ENCODE results near the gene TNNT2. TPM values are rescaled to one million over a fixed set of nuclear protein-coding genes. Genes with fewer than 3 reads are reported as not detected.

Gene TNNT2
- total RNA-seq, 4 donors from 2014 or later: not detected

- TF ChIP-seq, protein P1, sequence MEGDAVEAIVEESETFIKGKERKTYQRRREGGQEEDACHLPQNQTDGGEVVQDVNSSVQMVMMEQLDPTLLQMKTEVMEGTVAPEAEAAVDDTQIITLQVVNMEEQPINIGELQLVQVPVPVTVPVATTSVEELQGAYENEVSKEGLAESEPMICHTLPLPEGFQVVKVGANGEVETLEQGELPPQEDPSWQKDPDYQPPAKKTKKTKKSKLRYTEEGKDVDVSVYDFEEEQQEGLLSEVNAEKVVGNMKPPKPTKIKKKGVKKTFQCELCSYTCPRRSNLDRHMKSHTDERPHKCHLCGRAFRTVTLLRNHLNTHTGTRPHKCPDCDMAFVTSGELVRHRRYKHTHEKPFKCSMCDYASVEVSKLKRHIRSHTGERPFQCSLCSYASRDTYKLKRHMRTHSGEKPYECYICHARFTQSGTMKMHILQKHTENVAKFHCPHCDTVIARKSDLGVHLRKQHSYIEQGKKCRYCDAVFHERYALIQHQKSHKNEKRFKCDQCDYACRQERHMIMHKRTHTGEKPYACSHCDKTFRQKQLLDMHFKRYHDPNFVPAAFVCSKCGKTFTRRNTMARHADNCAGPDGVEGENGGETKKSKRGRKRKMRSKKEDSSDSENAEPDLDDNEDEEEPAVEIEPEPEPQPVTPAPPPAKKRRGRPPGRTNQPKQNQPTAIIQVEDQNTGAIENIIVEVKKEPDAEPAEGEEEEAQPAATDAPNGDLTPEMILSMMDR (IDR thresholded peaks at IDR 0.05; ENCODE audit: low read depth): no peak
These were observed 26.6 kb downstream of the TNNT2 start for GRCh38 chr1:201350884-201351283.

- TF ChIP-seq, protein P1 (IDR thresholded peaks at IDR 0.05; ENCODE audit: low read depth): no peak
These were observed 27.1 kb downstream of the TNNT2 start for GRCh38 chr1:201350361-201350725.

GRCh38 chr1:201349092-201349491 is 28.4 kb downstream of the TNNT2 start:
- TF ChIP-seq, protein P1 (IDR thresholded peaks at IDR 0.05; ENCODE audit: low read depth): no peak

DNA sequence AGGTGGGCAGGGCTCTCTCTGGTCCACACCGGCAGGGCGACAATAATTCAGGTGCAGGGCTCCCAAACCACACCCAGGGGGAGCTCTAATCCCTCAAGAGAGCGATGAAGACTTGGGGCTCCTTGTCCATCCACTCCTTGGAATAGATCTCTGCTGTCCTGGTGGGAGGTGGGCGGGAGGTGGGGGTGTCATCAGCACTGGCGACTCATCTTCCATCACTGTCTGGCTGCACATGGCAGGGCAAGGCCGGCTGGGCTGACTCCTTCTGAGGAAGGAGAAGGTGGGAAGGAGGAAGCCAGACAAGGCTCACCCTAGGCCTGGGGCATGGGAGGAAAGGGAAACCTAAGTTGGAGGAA is 29.3 kb downstream of the TNNT2 start:
- TF ChIP-seq, protein P1 (IDR thresholded peaks at IDR 0.05; ENCODE audit: low read depth): no peak

DNA sequence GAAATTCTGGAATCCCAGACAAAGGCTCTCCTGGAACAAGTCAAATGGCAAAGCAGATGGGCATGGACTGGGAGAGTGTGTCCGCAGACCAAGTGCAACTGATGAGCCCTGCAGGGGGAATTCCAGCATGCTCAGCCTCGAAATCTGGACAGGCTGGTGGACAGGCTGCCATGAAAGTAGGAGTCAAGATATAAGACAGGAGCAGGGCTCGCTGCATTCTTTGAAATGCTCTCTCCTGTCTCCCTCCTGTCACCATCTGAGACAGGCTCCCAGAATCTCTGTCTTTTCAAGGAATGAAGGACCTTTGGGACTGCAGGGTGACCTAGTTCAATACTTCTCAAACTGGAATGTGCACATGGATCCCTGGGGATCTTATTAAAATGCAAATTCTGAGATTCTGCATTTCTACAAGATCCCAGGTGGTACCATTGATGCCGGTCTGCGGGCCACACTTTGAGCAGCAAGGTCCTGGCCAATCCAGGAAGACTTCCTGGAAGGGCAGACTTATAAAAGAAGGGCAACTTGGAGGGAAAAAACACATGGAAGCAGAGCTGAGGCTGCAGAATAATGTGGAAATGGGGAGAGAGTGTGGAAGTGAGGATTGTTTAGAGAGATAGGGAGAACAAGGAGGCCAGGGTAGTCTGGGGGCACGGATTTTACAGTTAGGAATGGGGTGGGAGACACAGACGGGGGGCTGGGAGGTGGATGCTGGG is 29.8 kb downstream of the TNNT2 start:
- TF ChIP-seq, protein P1 (IDR thresholded peaks at IDR 0.05; ENCODE audit: low read depth): no peak

DNA sequence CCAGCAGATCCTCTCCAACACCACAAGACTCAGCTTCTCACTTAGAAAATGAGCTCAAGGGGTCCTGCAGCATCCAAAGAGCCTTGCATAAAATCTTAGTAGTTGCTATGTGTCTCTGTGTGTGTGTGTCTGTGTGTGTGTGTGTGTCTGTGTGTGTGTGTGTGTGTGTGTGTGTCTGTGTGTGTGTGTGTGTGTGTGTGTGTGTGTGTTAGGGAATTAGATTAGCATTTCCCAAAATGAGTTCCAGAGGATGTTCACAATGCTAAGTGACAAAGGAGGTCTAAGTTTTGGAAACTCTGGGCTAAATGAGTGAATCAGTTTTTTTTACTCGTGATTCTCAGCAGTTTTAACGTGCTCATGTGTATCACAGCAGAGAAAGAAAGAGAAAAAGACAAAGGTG is 30.5 kb downstream of the TNNT2 start:
- TF ChIP-seq, protein P1 (IDR thresholded peaks at IDR 0.05; ENCODE audit: low read depth): no peak

DNA sequence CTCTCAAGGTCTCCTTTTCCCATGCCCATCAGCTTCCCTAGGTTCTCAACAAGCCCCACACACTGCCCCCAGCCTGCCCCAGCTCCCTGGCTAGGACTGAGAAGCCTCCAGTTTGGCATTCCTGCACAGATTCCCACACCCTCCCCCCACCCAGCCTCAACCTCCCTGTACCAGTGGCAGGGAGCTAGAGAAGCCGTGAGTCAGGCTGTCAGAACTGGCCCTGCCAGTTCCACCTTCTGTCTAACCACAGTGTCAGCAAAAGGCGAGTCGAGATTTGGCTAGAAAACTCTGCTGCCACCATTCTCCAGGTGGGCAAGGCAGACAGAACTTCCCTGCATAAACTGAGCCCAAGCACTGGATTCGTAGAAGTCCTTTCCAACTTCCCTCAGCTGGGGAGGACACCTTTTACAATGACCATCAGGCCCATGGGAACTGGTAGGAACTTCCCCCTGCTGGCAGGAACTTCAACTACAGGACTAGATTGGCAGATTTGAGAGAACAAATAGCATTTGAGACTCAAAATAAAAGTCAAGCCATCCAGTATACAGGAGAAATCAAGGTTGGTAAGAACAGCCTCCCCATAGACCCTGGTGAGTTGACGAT is 31.0 kb downstream of the TNNT2 start:
- TF ChIP-seq, protein P1 (IDR thresholded peaks at IDR 0.05; ENCODE audit: low read depth): no peak

Data from subcutaneous adipose tissue (tissue), 4 donors.